Stimulated activated CD8-positive, alpha-beta memory T cell treated with anti-CD3 and anti-CD28 coated beads, Interleukin-4, amount 100 ng/mL, for 4 hours (primary cell): Measurements from ENCODE around the gene RIMS4.

ENCODE experiments used
- DNase-seq, 2 donors: peaks; one replicate each; pipeline ENCODE4 v3.0.0-alpha.2; 2020; ENCODE audit warnings: low read depth in 2 of 2, low spot score in 1 of 2

RIMS4 gene

GRCh38 chr20:44810391-44811149 lies at the start of gene RIMS4:
TSS of gene RIMS4 (minus strand) at chr20:44810546. CDS start at chr20:44810271, 275 bp downstream.
- DNase-seq, result no peak

GRCh38 chr20:44858606-44859360 lies 48.4 kb upstream of the RIMS4 start:
- no peak for DNase-seq

- no peak for DNase-seq
These were observed 46.6 kb upstream of the RIMS4 start for GRCh38 chr20:44856856-44857448.

- DNase-seq, result no peak
These were observed 46.1 kb upstream of the RIMS4 start for GRCh38 chr20:44856442-44856841.

- no peak for DNase-seq
These were observed 41.2 kb upstream of the RIMS4 start for GRCh38 chr20:44851545-44851944.

- no peak for DNase-seq
These were observed 40.5 kb upstream of the RIMS4 start for GRCh38 chr20:44850837-44851236.

GRCh38 chr20:44850272-44850671 lies 39.9 kb upstream of the RIMS4 start:
- DNase-seq, result no peak

GRCh38 chr20:44849703-44850102 lies 39.4 kb upstream of the RIMS4 start:
- DNase-seq, result no peak

GRCh38 chr20:44848254-44849015 lies 38.1 kb upstream of the RIMS4 start:
- DNase-seq, result no peak

- DNase-seq, result no peak
These were observed 33.5 kb upstream of the RIMS4 start for GRCh38 chr20:44843876-44844275.

GRCh38 chr20:44841955-44842354 lies 31.6 kb upstream of the RIMS4 start:
- no peak for DNase-seq

- no peak for DNase-seq
These were observed 30.5 kb upstream of the RIMS4 start for GRCh38 chr20:44840826-44841225.

- DNase-seq, result no peak
These were observed 29.1 kb upstream of the RIMS4 start for GRCh38 chr20:44839481-44839880.

GRCh38 chr20:44838521-44838920 lies 28.2 kb upstream of the RIMS4 start:
- DNase-seq, result no peak

GRCh38 chr20:44837946-44838345 lies 27.6 kb upstream of the RIMS4 start:
- DNase-seq, result no peak

- no peak for DNase-seq
These were observed 26.3 kb upstream of the RIMS4 start for GRCh38 chr20:44836601-44837120.

- DNase-seq, result no peak
These were observed 25.4 kb upstream of the RIMS4 start for GRCh38 chr20:44835661-44836221.

GRCh38 chr20:44835116-44835515 lies 24.8 kb upstream of the RIMS4 start:
- DNase-seq, result no peak

- DNase-seq, result no peak
These were observed 24.3 kb upstream of the RIMS4 start for GRCh38 chr20:44834693-44835092.

GRCh38 chr20:44833437-44833836 lies 23.1 kb upstream of the RIMS4 start:
- DNase-seq, result no peak

GRCh38 chr20:44832724-44833123 lies 22.4 kb upstream of the RIMS4 start:
- DNase-seq, result no peak
